Femur (tissue), 1 donor: ENCODE results near the gene ENTPD2.
"Not testable (repeated sequence)": the region's sequence is repeated elsewhere in the genome, so short reads cannot be mapped to it uniquely, and the experiment has no call there.

Experiments
- DNase-seq: peaks from one replicate; pipeline ENCODE4 v3.0.0-alpha.2; 2017

The ENTPD2 gene

DNA sequence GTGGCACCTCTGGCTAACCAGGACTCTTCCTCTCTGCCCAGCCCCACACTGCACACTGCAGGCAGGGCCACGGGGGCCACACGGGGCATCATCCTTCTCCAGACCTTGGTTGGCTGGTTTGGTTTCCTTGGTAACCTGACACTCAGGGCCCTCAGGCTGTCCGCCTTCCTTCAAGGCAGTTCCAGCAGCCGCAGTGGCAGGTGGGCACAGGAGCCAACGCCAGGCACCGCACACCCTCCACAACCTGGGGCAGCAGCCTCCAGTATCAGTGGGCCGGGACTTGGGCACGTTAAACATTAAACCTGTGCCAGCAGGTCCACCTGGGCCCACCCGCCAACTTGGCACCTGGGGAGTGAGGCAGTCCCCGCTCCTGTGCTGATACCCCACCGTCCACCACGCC, 9.8 kb downstream of the ENTPD2 start:
- no peak for DNase-seq

DNA sequence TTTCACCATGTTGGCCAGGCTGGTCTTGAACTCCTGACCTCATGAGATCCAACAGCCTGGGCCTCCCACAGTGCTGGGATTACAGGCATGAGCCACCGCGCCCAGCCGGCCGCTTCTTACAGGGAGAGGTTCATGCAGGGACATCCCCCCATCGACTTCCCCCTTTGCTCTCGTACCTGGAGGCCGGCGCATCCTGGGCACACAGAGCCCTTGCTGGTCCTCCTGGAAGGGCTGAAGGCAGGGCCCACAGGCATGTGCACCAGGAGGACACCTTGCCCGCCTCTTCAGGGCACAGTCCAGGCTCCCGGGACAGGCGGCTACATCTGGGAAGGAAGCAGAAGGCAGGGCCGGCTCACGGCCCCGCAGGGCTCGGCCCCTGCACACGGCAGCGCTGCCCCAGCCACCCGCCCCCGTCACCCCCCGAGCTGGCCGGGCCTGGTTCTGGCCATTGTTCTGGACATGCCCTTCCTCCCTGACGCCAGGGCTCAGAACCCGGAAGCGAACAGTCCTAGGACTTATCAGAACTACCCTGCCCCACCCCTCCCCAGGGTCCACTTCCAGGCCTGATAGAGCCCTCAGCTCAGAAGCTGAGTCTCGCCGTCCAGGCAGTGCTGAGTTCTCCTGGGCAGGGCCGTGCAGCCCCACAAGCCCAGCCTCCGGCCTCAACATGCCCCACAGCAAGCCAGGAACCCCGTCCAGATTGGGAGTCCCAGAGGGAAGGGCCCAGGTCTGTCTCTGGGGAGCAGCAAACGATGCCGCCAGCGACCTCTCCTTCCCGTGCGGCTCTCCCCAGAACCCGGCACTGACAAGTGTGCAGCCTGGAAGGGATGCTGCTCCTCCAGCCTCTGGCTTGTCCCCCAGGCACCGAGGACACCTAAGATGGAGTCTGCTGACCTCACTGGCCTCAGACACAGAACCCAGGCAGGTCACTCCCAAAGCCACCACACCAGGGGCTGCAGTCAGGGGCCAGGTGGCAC, 10.8 kb downstream of the ENTPD2 start:
- DNase-seq, result no peak

- no peak for DNase-seq
These were observed 12.7 kb downstream of the ENTPD2 start for GRCh38 chr9:137041124-137041523.

DNA sequence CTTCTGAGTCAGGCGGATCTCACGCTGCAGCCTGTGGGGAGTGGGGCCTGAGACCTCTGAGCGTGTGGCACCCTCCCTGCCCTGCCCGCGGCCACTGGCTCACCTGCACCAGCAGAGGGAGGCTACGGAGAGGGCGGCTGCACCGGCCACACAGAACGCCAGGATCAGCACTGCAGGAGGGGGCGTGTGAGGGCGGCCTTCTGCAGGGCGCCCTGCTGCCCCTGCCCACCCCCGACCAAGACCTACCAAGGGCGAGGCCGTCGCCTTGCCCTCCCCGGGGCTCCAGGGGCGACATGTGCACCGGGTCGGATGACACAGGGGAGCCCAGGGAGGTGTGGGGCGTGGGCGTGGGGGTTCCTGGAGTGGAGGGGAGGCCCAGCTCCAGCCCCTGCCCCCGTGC, 13.3 kb downstream of the ENTPD2 start:
- no peak for DNase-seq

- DNase-seq, result no peak
These were observed 14.1 kb downstream of the ENTPD2 start for GRCh38 chr9:137039611-137040366.

- DNase-seq, result no peak
These were observed 14.9 kb downstream of the ENTPD2 start for GRCh38 chr9:137038916-137039315.

- no peak for DNase-seq
These were observed 16.4 kb downstream of the ENTPD2 start for GRCh38 chr9:137037483-137037882.

- DNase-seq, result no peak
These were observed 16.8 kb downstream of the ENTPD2 start for GRCh38 chr9:137037035-137037434.

DNA sequence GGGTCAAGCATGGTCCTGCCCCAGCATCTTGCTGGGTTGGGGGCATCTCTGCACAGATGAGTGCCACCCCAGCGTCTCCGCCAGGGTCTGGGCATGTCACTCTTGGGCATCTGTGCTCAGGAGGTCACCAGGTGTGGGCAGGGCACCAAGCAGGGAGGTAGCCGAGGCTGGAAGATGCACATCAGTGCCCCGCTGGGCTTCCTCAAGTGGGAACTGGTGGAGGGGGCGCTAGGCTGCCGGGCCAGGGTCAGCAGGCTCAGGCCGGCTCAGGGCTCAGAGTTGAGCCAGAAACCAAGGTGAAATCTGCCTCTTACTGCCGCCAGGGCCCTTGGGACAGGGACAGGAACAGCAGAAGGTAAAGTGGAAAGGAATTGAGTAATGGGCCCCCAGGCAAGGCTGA, 17.9 kb downstream of the ENTPD2 start:
- no peak for DNase-seq

DNA sequence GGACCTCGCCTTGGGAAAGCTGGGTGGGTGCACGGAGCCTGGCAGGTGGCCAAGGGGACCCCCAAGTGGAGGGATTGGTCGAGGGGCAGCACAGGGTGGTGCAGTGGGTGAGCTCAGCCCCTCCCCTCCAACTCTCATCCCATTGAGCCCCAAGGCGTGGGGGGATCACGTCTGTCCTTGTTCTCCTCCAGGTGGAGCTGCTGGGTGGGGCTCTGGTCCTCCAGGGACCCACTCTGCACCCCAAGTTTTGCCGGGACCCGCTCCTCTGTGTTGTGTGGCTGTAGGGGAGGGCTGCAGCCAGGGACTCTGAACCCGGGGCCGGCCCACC, 18.4 kb downstream of the ENTPD2 start:
- no peak for DNase-seq

- peak; percentile 91 for DNase-seq
These were observed 19.0 kb downstream of the ENTPD2 start for GRCh38 chr9:137034709-137035506.

- no peak for DNase-seq
These were observed 19.7 kb downstream of the ENTPD2 start for GRCh38 chr9:137034039-137034708.

DNA sequence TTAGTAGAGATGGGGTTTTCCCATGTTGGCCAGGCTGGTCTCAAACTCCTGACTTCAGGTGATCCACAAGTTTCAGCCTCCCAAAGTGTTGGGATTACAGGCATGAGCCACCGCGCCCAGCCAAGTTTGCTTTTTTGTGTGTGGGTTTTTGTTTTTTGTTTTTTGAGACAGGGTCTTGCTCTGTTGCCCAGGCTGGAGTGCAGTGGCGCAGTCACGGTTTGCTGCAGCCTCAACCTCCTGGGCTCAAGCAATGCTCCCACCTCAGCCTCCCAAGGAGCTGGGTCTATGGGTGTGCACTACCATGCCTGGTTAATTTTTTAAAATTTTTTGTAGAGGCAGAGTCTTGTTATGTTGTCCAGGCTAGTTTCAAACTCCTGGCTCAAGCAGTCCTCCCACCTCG, 20.4 kb downstream of the ENTPD2 start:
- DNase-seq, result not testable (repeated sequence)

GRCh38 chr9:137032858-137033257, 21.0 kb downstream of the ENTPD2 start:
- no peak for DNase-seq

DNA sequence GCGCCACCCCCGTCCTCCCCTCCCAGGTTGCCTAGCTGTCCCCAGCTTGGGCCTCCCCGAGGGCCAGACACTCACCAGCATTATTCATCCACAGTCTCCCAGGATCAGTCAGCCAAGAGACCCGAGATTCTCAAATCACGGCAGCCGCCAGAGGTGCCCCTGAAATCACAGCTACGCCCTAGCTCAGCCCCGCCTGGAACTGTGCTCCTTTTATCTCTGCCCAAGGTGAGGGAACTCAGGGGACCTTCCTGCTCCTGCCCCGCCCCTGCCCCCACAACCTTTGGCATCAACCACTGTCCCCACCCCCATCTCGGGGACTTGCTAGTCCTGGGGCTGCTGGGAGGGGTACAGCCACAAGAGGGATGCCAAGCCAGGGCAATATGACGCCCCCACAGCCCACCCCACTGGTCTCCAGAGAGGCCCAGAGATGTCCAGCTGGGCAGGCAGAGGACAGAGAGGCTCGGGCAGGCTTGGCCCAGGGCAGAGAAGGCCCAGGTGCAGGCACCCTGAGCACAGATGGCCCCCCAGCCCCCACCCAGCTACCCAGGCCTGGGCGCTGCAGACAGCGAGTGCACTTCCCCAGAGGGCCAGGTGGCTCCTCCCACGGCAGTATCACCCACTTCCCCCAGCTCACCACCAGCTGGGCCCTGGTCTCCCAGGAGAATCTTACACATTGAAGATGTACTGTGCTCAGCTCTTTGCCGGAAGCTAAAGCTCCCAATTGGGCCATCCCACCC, 21.8 kb downstream of the ENTPD2 start, which contains the start of gene FUT7:
TSS of gene FUT7 (minus strand) at position 185 of the 737 bp plus-strand sequence. CDS start at position 88, 97 bp downstream.
- no peak for DNase-seq

GRCh38 chr9:137030538-137031527, 23.0 kb downstream of the ENTPD2 start:
- DNase-seq, result no peak

DNA sequence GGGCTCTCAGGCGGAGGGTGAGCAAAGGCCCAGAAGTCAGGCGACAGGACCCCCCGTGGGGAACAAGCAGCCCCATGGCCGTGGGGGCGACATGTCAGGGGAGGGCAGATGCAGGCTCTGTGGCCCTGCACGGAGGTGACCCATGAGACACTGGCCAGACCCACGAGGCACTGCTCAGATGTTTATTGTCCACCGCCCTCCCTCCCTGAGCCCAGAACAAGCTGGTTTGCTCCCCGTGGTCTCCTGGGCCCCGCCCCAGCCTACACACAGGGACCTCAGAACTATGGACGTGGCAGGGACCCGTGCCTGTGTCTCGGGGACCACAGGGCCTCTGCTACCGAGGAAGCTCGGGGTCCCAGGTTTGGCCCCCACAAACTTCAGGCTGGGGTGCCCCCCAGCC, 23.9 kb downstream of the ENTPD2 start:
- DNase-seq, result no peak

DNA sequence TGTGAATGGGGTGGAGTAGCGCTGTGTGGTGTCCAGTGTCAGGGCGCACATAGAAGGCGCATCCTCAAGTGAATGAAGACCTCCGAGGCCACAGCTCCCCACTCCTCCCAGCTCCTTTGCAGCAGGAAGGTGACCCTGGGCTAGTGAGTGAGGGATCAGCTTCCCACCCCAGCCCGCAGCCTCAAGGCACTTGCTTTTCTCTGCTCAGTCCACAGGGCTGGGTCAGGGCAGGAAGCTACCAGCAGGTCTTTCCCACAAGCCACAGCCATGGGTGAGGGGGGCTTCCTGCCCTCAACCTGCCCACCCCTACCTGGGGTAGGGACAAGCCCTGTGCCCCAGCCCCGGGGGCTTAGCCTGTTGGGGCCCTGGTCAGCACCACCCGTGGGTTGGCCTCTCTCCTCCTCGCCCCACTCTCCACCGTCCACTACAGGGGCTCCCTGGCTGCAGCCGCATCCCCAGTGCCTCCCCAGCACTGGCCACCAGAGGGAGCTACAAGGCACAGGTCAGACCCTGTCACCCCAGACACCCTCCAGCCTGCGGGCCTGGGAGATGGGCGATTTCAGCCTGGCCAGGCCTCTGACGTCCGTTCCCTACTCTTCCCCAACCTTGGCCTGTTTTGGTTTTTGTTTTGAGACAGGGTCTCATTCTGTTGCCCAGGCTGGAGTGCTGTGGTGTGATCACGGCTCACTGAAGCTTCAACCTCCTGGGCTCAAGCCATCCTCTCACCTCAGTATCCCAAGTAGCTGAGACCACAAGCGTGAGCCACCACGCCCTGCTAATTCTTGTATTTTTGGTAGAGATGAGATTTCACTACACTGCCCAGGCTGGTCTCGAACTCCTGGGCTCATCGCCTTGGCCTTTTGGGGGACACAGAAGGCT, 24.6 kb downstream of the ENTPD2 start:
- DNase-seq, result peak; percentile 75
